K562 (cell line): ENCODE results near the gene DNAJB12.

Experiments
- FOXP4 ChIP-seq: sonication (generic); formaldehyde crosslinking; IDR thresholded peaks from 2 replicates; pipeline ENCODE4 v1.8.0; 2022; ENCODE audit warnings: mild to moderate bottlenecking, missing genetic modification reagents, borderline replicate concordance
- GTF2F1 ChIP-seq: IDR thresholded peaks from 2 replicates; pipeline ENCODE4 v1.6.1; 2011; ENCODE audit warnings: low read depth, low read length, improper control_type of control experiment
- NFRKB ChIP-seq: fragments of 450-650 bp; IDR thresholded peaks from 2 replicates; pipeline ENCODE4 v1.6.1; 2016; ENCODE audit warnings: low read depth
- TBP ChIP-seq: optimal IDR thresholded peaks from 2 replicates; pipeline ENCODE3; 2011; ENCODE audit warnings: low read depth, low read length, improper control_type of control experiment
- TCF15 ChIP-seq: fragments of 250-450 bp; sonication (Bioruptor Pico); IDR thresholded peaks from 2 replicates; pipeline ENCODE4 v1.8.0; 2022; ENCODE audit warnings: moderate library complexity, mild to moderate bottlenecking, inconsistent platforms
- ZNF217 ChIP-seq: sonication (generic); formaldehyde crosslinking; IDR thresholded peaks from 2 replicates; pipeline ENCODE4 v1.8.0; 2022; ENCODE audit warnings: mild to moderate bottlenecking, missing genetic modification reagents

GRCh38 chr10:72329290-72330068 is 25.2 kb downstream of the DNAJB12 start:
- TF ChIP-seq TBP (no peak), ZNF217 (CRISPR knock-in tag) (no peak), FOXP4 (CRISPR knock-in tag) (no peak), NFRKB (no peak), GTF2F1 (no peak), TCF15 (CRISPR knock-in tag) (no peak)
